HEK293 (cell line): ENCODE results near the gene BMERB1.

Experiments
- CTCF ChIA-PET: fragments of 350-600 bp; formaldehyde crosslinking; extraction: SDS; loops from one replicate; lab custom pipeline; 2021; ENCODE audit warnings: antibody characterized with exemption; lab: Yijun Ruan, JAX
- POLR2A ChIA-PET: fragments of 300-600 bp; formaldehyde crosslinking; extraction: SDS; loops from one replicate; lab custom pipeline; 2020; ENCODE audit warnings: antibody characterized with exemption, inconsistent platforms; lab: Yijun Ruan, JAX
- H3K27ac ChIP-seq: fragments of 200-500 bp; sonication (Bioruptor generic); 2 replicates; pipeline ENCODE4 v1.5.1; 2014; ENCODE audit warnings: low read depth, low read length, control low read depth, inconsistent platforms; ENCODE audit errors: extremely low read depth
- H3K36me3 ChIP-seq, 2 experiments: fragments of 200-500 bp in 1 of 2; sonication (Bioruptor generic) in 1 of 2; 1 replicate in 1 of 2; 2 replicates in 1 of 2; pipeline ENCODE4 v1.5.1; 2014 to 2017; ENCODE audit warnings: inconsistent platforms in 2 of 2, low read length in 2 of 2; ENCODE audit not compliant: control insufficient read depth in 2 of 2, insufficient read depth in 1 of 2
- H3K4me1 ChIP-seq: fragments of 200-500 bp; sonication (Bioruptor generic); 2 replicates; pipeline ENCODE4 v1.5.1; 2014; ENCODE audit warnings: mild to moderate bottlenecking, low read length, inconsistent platforms; ENCODE audit not compliant: control insufficient read depth, insufficient read depth
- H3K4me3 ChIP-seq: 2 replicates; pipeline ENCODE4 v1.5.1; 2011; ENCODE audit warnings: low read depth, mild to moderate bottlenecking, control low read depth, low read length, moderate library complexity
- H3K9me3 ChIP-seq: fragments of 200-500 bp; sonication (Bioruptor generic); 2 replicates; pipeline ENCODE4 v1.5.1; 2014; ENCODE audit warnings: low read depth, low read length, inconsistent platforms; ENCODE audit not compliant: control insufficient read depth, insufficient read depth
- GLIS1 ChIP-seq: fragments of 450-650 bp; formaldehyde crosslinking; IDR thresholded peaks from 2 replicates; pipeline ENCODE4 v1.5.1; 2016; ENCODE audit warnings: missing biosample characterization, missing genetic modification characterization
- HOXC10 ChIP-seq: sonication (generic); formaldehyde crosslinking; IDR thresholded peaks from 2 replicates; pipeline ENCODE4 v1.8.1; 2023; ENCODE audit warnings: mild to moderate bottlenecking, missing genetic modification reagents
- KLF9 ChIP-seq: fragments of 450-650 bp; formaldehyde crosslinking; IDR thresholded peaks from 2 replicates; pipeline ENCODE4 v1.5.1; 2016; ENCODE audit warnings: missing biosample characterization, missing genetic modification characterization, low read depth
- OSR2 ChIP-seq: fragments of 450-650 bp; formaldehyde crosslinking; IDR thresholded peaks from 2 replicates; pipeline ENCODE4 v1.5.1; 2016; ENCODE audit warnings: missing biosample characterization, missing genetic modification characterization
- TRIM28 ChIP-seq: IDR thresholded peaks from 2 replicates; pipeline ENCODE4 v1.6.1; 2011; ENCODE audit warnings: low read length, control low read depth, borderline replicate concordance
- ZIC2 ChIP-seq: fragments of 450-650 bp; formaldehyde crosslinking; IDR thresholded peaks from 2 replicates; pipeline ENCODE4 v1.5.1; 2016; ENCODE audit warnings: missing biosample characterization, missing genetic modification characterization
- ZNF155 ChIP-seq: fragments of 450-650 bp; formaldehyde crosslinking; IDR thresholded peaks from 2 replicates; pipeline ENCODE4 v1.5.1; 2016; ENCODE audit warnings: missing biosample characterization, missing genetic modification characterization
- ZNF16 ChIP-seq: fragments of 450-650 bp; formaldehyde crosslinking; IDR thresholded peaks from 2 replicates; pipeline ENCODE4 v1.5.1; 2016; ENCODE audit warnings: low read depth, missing biosample characterization, missing genetic modification characterization
- ZNF169 ChIP-seq: fragments of 450-650 bp; formaldehyde crosslinking; IDR thresholded peaks from 2 replicates; pipeline ENCODE4 v1.5.1; 2016; ENCODE audit warnings: missing biosample characterization, missing genetic modification characterization
- ZNF221 ChIP-seq: fragments of 450-650 bp; formaldehyde crosslinking; IDR thresholded peaks from 2 replicates; pipeline ENCODE4 v1.5.1; 2017; ENCODE audit warnings: missing biosample characterization, missing genetic modification characterization, borderline replicate concordance
- ZNF354C ChIP-seq: fragments of 450-650 bp; formaldehyde crosslinking; IDR thresholded peaks from 2 replicates; pipeline ENCODE4 v1.5.1; 2016; ENCODE audit warnings: missing biosample characterization, missing genetic modification characterization, low read depth, borderline replicate concordance
- ZNF37A ChIP-seq: fragments of 450-650 bp; IDR thresholded peaks from 2 replicates; pipeline ENCODE4 v1.5.1; 2018; ENCODE audit warnings: missing biosample characterization, missing genetic modification characterization
- ZNF423 ChIP-seq: fragments of 450-650 bp; formaldehyde crosslinking; IDR thresholded peaks from 2 replicates; pipeline ENCODE4 v1.5.1; 2016; ENCODE audit warnings: missing biosample characterization, missing genetic modification characterization
- ZNF433 ChIP-seq: fragments of 450-650 bp; formaldehyde crosslinking; IDR thresholded peaks from 2 replicates; pipeline ENCODE4 v1.5.1; 2016; ENCODE audit warnings: missing biosample characterization, missing genetic modification characterization, low read depth
- ZNF510 ChIP-seq: fragments of 450-650 bp; formaldehyde crosslinking; IDR thresholded peaks from 2 replicates; pipeline ENCODE4 v1.5.1; 2018; ENCODE audit warnings: mild to moderate bottlenecking, missing genetic modification characterization, missing biosample characterization; ENCODE audit not compliant: insufficient replicate concordance
- ZNF600 ChIP-seq: fragments of 450-650 bp; formaldehyde crosslinking; IDR thresholded peaks from 2 replicates; pipeline ENCODE4 v1.5.1; 2016; ENCODE audit warnings: missing biosample characterization, missing genetic modification characterization
- ZNF830 ChIP-seq: fragments of 450-650 bp; IDR thresholded peaks from 2 replicates; pipeline ENCODE4 v1.5.0; 2018; ENCODE audit warnings: missing biosample characterization, missing genetic modification characterization, low read depth, mild to moderate bottlenecking, moderate library complexity
- TF ChIP-seq, protein P1 (sequence below): fragments of 450-650 bp; formaldehyde crosslinking; IDR thresholded peaks from 2 replicates; pipeline ENCODE4 v1.5.1; 2016; ENCODE audit warnings: missing biosample characterization, missing genetic modification characterization
- TF ChIP-seq, protein P2 (sequence below): fragments of 450-650 bp; formaldehyde crosslinking; IDR thresholded peaks from 2 replicates; pipeline ENCODE4 v1.5.1; 2017; ENCODE audit warnings: missing biosample characterization, mild to moderate bottlenecking, missing genetic modification characterization, moderate library complexity
- TF ChIP-seq, protein P3 (sequence below): fragments of 450-650 bp; formaldehyde crosslinking; IDR thresholded peaks from 2 replicates; pipeline ENCODE4 v1.5.1; 2016; ENCODE audit warnings: missing biosample characterization, missing genetic modification characterization
- TF ChIP-seq, protein P4 (sequence below): fragments of 450-650 bp; formaldehyde crosslinking; IDR thresholded peaks from 2 replicates; pipeline ENCODE4 v1.5.1; 2017; ENCODE audit warnings: missing biosample characterization, missing genetic modification characterization
- TF ChIP-seq, protein P5 (sequence below): fragments of 450-650 bp; formaldehyde crosslinking; IDR thresholded peaks from 2 replicates; pipeline ENCODE4 v1.5.1; 2016; ENCODE audit warnings: missing biosample characterization, missing genetic modification characterization

Gene BMERB1

DNA sequence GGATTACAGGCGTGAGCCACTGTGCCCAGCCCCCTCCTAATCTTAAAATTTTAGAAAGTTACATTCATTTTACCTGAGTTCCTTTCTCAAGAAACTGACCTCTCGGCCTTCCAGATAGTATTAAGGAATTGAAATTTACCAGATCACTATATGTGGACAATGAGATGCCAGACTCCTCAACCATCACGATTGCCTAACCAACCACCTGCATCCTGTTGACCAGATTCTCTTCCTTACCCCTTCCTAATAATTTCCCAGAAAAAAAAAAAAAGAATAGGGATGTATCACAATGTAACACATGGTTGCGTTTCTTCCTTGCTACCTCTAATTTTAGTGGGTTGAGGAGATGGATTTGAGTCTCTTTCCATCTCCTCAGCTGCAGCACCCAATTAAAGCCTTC, 72.1 kb downstream of the BMERB1 start:
- Histone ChIP-seq H3K4me1 (no peaks in the 10 kb centered on the region), H3K9me3 (no peaks in the 10 kb centered on the region), H3K27ac (no peak overlapping the region), H3K4me3 (no peak overlapping the region), H3K36me3 (no peaks in the 10 kb centered on the region)
- ChIA-PET CTCF (interaction anchor here (0.8 kb wide), 1 partner anchor 43 kb away, joined by 3 read pairs; no protein-coding TSS in a partner anchor), POLR2A (interaction anchor here (0.7 kb wide), 1 partner anchor 84 kb away, joined by 4 read pairs; no protein-coding TSS in a partner anchor)
- no peak for TF ChIP-seq HOXC10 (CRISPR knock-in tag)
- TF ChIP-seq KLF9 (tag by site-specific recombination) = no peak

DNA sequence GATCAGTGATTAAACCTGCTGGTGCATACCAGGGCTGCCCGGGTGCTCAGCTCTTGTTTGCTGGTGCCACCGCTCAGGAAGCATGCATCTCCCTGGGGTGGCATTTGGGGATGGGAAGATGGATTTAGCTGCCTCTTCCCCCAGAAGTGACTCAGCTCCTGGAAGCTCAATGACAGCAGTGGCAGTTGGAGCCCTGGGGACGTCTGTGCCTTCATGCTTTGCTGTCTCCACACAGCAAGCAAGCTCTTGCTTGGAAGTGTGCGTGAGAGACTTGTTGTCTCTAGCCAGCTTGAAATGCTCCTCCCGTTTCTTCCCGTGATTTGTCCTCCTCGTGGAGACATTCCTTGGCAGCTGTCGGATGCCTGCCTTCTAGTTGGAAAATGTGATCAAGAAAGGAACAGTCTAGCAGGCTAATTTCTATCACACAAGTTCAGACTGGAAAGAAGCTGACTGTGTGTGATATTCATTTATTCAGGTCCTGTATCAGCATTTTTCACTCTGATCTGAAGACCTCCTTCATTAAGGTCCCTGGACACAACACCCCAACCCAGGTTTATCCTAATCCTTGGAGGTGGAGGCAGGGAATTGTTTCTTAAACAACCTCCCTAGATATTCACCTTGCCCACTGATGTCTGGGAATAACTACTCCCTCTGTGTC, 73.0 kb downstream of the BMERB1 start:
- CTCF ChIA-PET = interaction anchor here (0.8 kb wide), 1 partner anchor 42 kb away, joined by 3 read pairs; no protein-coding TSS in a partner anchor
- TF ChIP-seq, protein P1, sequence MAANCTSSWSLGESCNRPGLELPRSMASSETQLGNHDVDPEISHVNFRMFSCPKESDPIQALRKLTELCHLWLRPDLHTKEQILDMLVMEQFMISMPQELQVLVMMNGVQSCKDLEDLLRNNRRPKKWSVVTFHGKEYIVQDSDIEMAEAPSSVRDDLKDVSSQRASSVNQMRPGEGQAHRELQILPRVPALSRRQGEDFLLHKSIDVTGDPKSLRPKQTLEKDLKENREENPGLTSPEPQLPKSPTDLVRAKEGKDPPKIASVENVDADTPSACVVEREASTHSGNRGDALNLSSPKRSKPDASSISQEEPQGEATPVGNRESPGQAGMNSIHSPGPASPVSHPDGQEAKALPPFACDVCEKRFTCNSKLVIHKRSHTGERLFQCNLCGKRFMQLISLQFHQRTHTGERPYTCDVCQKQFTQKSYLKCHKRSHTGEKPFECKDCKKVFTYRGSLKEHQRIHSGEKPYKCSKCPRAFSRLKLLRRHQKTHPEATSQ (tag by site-specific recombination) = no peak
- TF ChIP-seq OSR2 (peak; percentile 71), ZNF37A (no peak), ZIC2 (peak; percentile 47), ZNF510 (tag by site-specific recombination) (no peak)
- Histone ChIP-seq H3K4me3 (no peak overlapping the region), H3K27ac (no peak overlapping the region), H3K4me1 (no peaks in the 10 kb centered on the region), H3K36me3 (no peaks in the 10 kb centered on the region), H3K9me3 (no peaks in the 10 kb centered on the region)
- POLR2A ChIA-PET = interaction anchor here (0.6 kb wide), 1 partner anchor 238 kb away, joined by 3 read pairs; no protein-coding TSS in a partner anchor

DNA sequence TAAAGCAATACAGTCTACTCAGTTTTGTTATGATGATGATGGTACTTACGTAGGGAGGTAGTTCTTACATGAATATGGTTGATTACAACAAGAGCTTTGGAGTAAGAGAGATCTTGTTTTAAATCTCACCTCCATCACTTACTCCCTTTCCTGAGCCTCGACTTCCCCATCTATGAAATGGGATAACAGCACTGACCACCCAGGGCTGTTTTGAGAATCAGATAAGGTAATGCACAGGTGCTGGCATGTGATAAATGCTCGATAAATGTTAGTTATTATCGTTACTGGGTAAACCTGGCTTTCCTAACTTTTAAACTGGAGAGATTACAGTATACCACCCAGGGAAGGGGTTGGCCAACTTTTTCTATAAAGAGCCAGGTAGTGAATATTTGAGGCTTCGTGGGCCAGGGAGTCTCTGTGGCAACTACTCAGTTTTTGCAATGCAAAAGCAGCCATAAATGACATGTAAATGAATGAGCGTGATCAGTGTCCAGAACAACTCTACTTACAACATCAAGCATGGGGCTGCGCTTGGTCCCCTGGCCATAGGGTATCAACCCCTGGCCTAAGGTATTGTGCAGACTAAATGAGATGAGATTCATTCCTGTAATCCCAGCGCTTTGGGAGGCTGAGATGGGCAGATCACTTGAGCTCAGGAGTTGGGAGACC, 73.7 kb downstream of the BMERB1 start:
- Histone ChIP-seq H3K4me1 (no peaks in the 10 kb centered on the region), H3K9me3 (no peaks in the 10 kb centered on the region), H3K4me3 (no peak overlapping the region), H3K27ac (no peak overlapping the region), H3K36me3 (no peaks in the 10 kb centered on the region)
- POLR2A ChIA-PET = no interaction called here
- CTCF ChIA-PET = no interaction called here
- TF ChIP-seq GLIS1 (tag by site-specific recombination) (no peak), ZNF423 (no peak), TRIM28 (no peak), ZNF354C (tag by site-specific recombination) (no peak), ZNF169 (tag by site-specific recombination) (no peak), ZNF433 (no peak), ZNF155 (tag by site-specific recombination) (no peak), ZNF16 (tag by site-specific recombination) (no peak), ZNF221 (tag by site-specific recombination) (no peak), ZNF830 (no peak), ZNF600 (tag by site-specific recombination) (no peak)
- TF ChIP-seq, protein P2, sequence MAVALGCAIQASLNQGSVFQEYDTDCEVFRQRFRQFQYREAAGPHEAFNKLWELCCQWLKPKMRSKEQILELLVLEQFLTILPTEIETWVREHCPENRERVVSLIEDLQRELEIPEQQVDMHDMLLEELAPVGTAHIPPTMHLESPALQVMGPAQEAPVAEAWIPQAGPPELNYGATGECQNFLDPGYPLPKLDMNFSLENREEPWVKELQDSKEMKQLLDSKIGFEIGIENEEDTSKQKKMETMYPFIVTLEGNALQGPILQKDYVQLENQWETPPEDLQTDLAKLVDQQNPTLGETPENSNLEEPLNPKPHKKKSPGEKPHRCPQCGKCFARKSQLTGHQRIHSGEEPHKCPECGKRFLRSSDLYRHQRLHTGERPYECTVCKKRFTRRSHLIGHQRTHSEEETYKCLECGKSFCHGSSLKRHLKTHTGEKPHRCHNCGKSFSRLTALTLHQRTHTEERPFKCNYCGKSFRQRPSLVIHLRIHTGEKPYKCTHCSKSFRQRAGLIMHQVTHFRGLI (tag by site-specific recombination) = no peak
- TF ChIP-seq, protein P3, sequence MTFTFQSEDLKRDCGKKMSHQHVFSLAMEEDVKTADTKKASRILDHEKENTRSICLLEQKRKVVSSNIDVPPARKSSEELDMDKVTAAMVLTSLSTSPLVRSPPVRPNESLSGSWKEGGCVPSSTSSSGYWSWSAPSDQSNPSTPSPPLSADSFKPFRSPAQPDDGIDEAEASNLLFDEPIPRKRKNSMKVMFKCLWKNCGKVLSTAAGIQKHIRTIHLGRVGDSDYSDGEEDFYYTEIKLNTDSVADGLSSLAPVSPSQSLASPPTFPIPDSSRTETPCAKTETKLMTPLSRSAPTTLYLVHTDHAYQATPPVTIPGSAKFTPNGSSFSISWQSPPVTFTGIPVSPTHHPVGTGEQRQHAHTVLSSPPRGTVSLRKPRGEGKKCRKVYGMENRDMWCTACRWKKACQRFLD (tag by site-specific recombination) = no peak
- TF ChIP-seq, protein P4, sequence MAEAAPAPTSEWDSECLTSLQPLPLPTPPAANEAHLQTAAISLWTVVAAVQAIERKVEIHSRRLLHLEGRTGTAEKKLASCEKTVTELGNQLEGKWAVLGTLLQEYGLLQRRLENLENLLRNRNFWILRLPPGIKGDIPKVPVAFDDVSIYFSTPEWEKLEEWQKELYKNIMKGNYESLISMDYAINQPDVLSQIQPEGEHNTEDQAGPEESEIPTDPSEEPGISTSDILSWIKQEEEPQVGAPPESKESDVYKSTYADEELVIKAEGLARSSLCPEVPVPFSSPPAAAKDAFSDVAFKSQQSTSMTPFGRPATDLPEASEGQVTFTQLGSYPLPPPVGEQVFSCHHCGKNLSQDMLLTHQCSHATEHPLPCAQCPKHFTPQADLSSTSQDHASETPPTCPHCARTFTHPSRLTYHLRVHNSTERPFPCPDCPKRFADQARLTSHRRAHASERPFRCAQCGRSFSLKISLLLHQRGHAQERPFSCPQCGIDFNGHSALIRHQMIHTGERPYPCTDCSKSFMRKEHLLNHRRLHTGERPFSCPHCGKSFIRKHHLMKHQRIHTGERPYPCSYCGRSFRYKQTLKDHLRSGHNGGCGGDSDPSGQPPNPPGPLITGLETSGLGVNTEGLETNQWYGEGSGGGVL = no peak
- TF ChIP-seq, protein P5, sequence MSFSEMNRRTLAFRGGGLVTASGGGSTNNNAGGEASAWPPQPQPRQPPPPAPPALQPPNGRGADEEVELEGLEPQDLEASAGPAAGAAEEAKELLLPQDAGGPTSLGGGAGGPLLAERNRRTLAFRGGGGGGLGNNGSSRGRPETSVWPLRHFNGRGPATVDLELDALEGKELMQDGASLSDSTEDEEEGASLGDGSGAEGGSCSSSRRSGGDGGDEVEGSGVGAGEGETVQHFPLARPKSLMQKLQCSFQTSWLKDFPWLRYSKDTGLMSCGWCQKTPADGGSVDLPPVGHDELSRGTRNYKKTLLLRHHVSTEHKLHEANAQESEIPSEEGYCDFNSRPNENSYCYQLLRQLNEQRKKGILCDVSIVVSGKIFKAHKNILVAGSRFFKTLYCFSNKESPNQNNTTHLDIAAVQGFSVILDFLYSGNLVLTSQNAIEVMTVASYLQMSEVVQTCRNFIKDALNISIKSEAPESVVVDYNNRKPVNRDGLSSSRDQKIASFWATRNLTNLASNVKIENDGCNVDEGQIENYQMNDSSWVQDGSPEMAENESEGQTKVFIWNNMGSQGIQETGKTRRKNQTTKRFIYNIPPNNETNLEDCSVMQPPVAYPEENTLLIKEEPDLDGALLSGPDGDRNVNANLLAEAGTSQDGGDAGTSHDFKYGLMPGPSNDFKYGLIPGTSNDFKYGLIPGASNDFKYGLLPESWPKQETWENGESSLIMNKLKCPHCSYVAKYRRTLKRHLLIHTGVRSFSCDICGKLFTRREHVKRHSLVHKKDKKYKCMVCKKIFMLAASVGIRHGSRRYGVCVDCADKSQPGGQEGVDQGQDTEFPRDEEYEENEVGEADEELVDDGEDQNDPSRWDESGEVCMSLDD (tag by site-specific recombination) = no peak
